Spleen (tissue), 11 donors: ENCODE results near the gene LRRC39. TPM values are rescaled to one million over a fixed set of nuclear protein-coding genes. Genes with fewer than 3 reads are reported as not detected.

Experiments
- DNase-seq: peaks from one replicate; pipeline ENCODE4 v3.0.0-alpha.2; 2020
- H3K27ac ChIP-seq, 8 donors: fragments of 200-600 bp; sonication (generic) in 7 of 8; 1 replicate in 4 of 8; 2 replicates in 4 of 8; pipeline versions ENCODE4 v1.5.0 to v1.8.0; 2016 to 2021; ENCODE audit warnings: inconsistent platforms in 4 of 8, mild to moderate bottlenecking in 4 of 8, moderate library complexity in 1 of 8
- H3K27me3 ChIP-seq, 7 donors: fragments of 200-600 bp; sonication (generic) in 6 of 7; replicated peaks in 1 of 7; 1 replicate in 4 of 7; 2 replicates in 3 of 7; pipeline versions ENCODE4 v1.5.0 to v1.8.0; 2016 to 2021; ENCODE audit warnings: inconsistent platforms in 3 of 7, mild to moderate bottlenecking in 1 of 7
- H3K36me3 ChIP-seq, 6 donors: fragments of 200-600 bp; sonication (generic) in 5 of 6; 1 replicate in 4 of 6; 2 replicates in 2 of 6; pipeline versions ENCODE4 v1.5.0 to v1.8.0; 2016 to 2021; ENCODE audit warnings: inconsistent platforms in 2 of 6
- H3K4me1 ChIP-seq, 6 donors: fragments of 200-600 bp; sonication (generic) in 5 of 6; 1 replicate in 3 of 6; 2 replicates in 3 of 6; pipeline versions ENCODE4 v1.5.0 to v1.8.0; 2016 to 2021; ENCODE audit warnings: inconsistent platforms in 3 of 6
- H3K4me3 ChIP-seq, 8 donors: fragments of 200-600 bp; sonication (generic) in 7 of 8; 1 replicate in 4 of 8; 2 replicates in 4 of 8; pipeline versions ENCODE4 v1.5.0 to v1.8.0; 2016 to 2021; ENCODE audit warnings: inconsistent platforms in 4 of 8, mild to moderate bottlenecking in 4 of 8, moderate library complexity in 2 of 8
- H3K9me3 ChIP-seq, 8 donors: fragments of 200-600 bp; sonication (generic) in 7 of 8; 1 replicate in 4 of 8; 2 replicates in 4 of 8; pipeline versions ENCODE4 v1.5.0 to v1.8.0; 2016 to 2021; ENCODE audit warnings: inconsistent platforms in 4 of 8
- POLR2A ChIP-seq, 3 donors: fragments of 450-650 bp; IDR thresholded peaks; one replicate each; pipeline ENCODE4 v1.5.1; 2017; ENCODE audit warnings: antibody characterized with exemption in 3 of 3, mild to moderate bottlenecking in 1 of 3
- POLR2AphosphoS5 ChIP-seq, 3 donors: sonication (generic); formaldehyde crosslinking; IDR thresholded peaks; one replicate each; pipeline ENCODE4 v1.5.1; 2017; ENCODE audit warnings: antibody characterized with exemption in 3 of 3
- WGBS, 5 donors: extraction: QIAGEN DNeasy Blood & Tissue Kit in 3 of 5; methylation state at CpG; one replicate each; pipeline versions ENCODE4 v1.1.5 to v1.1.7; 2013 to 2018; 5-methylcytosine and 5-hydroxymethylcytosine counted together
- intact Hi-C: fragments of 100-400 bp; cut with DNase I; formaldehyde crosslinking; loops from one replicate; pipeline ENCODE4 v1.15.0; 2023; ENCODE audit warnings: low total_unique reads
- polyA plus RNA-seq, 3 donors: library from polyadenylated mRNA; stranded (reverse); fragments of 200-250 nt; gene quantifications; one replicate each; pipeline ENCODE4 v1.2.1, GENCODE V29; 2013
- total RNA-seq, 7 donors: library from RNA; depleted of rRNA in 3 of 7; stranded (reverse); fragments of >200 nt in 3 of 7; fragmentation: NEBNext Ultra II Directional in 4 of 7; extraction: Animal tissue kit (Norgen Biotek cat#: 25700) in 4 of 7; gene quantifications; one replicate each; pipeline versions ENCODE4 v1.1.0 to v1.2.1, GENCODE V29; 2016 to 2021
- TF ChIP-seq, protein P1 (sequence below), 11 experiments: fragments of 200-600 bp in 7 of 11; fragments of 450-650 bp in 4 of 11; sonication (generic) in 4 of 11; IDR thresholded peaks in 8 of 11; conservative IDR thresholded peaks in 3 of 11; 1 replicate in 7 of 11; 2 replicates in 4 of 11; pipeline versions ENCODE4 v1.4.0 to v1.8.0; 2016 to 2021; ENCODE audit warnings: antibody characterized with exemption in 11 of 11, inconsistent platforms in 4 of 11, mild to moderate bottlenecking in 1 of 11
- donor health status: healthy with polysubstance abuse.
- donor health status: DM: no; HTN: no; CAD: no; lungs with moderate emphysema.
- donor health status: DM: no; HTN: no; CAD: no.
- donor health status: Bipolar disorder and iron deficiency.
- donor health status: healthy.
- donor health status: DM: no; HTN: no; CAD: no.
- donor health status: DM: yes; HTN: yes; CAD: no.

LRRC39 gene
- total and polyA plus RNA-seq, 10 donors = 0.51 to 3.1 (median 1.1) TPM

DNA sequence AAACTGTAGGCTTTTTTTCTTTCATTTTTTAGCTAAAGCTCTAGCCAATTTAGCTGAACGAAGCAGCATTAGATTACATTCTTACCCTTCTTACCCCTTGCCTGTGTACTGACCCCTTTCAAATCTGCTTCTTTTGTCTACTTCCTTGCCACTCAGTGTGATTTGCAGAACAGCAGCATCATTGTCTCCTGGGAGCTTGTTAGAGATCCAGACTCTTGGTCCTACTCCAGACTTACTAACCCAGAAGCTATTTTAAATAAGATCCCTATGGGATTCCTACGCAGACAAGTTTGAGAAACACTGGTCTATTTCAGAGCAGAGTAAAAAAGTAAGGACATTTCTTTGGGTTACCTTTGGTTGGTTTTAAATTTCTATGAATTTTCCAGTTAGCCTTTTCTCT is 13.8 kb downstream of the LRRC39 start:
- H3K27ac ChIP-seq = no peak overlapping the region
- TF ChIP-seq POLR2A (IDR thresholded peaks at IDR 0.05) = no peak
- TF ChIP-seq, protein P1, sequence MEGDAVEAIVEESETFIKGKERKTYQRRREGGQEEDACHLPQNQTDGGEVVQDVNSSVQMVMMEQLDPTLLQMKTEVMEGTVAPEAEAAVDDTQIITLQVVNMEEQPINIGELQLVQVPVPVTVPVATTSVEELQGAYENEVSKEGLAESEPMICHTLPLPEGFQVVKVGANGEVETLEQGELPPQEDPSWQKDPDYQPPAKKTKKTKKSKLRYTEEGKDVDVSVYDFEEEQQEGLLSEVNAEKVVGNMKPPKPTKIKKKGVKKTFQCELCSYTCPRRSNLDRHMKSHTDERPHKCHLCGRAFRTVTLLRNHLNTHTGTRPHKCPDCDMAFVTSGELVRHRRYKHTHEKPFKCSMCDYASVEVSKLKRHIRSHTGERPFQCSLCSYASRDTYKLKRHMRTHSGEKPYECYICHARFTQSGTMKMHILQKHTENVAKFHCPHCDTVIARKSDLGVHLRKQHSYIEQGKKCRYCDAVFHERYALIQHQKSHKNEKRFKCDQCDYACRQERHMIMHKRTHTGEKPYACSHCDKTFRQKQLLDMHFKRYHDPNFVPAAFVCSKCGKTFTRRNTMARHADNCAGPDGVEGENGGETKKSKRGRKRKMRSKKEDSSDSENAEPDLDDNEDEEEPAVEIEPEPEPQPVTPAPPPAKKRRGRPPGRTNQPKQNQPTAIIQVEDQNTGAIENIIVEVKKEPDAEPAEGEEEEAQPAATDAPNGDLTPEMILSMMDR (IDR thresholded peaks at IDR 0.05 in 8 of 11, conservative IDR thresholded peaks at IDR 0.05 in 3 of 11) = no peak
- no peak for TF ChIP-seq POLR2AphosphoS5 (IDR thresholded peaks at IDR 0.05)
- no peaks in the 10 kb centered on the region for H3K4me1 ChIP-seq
- intact Hi-C loops = no loop called here
- no peaks in the 10 kb centered on the region for H3K27me3 ChIP-seq
- 83 to 88% (median 88%) methylated on average over 2 of the region's 2 CpGs for WGBS, 5 donors
- DNase-seq = no peak
- H3K4me3 ChIP-seq = no peak overlapping the region
- H3K36me3 ChIP-seq = no peaks in the 10 kb centered on the region
- H3K9me3 ChIP-seq = no peaks in the 10 kb centered on the region

DNA sequence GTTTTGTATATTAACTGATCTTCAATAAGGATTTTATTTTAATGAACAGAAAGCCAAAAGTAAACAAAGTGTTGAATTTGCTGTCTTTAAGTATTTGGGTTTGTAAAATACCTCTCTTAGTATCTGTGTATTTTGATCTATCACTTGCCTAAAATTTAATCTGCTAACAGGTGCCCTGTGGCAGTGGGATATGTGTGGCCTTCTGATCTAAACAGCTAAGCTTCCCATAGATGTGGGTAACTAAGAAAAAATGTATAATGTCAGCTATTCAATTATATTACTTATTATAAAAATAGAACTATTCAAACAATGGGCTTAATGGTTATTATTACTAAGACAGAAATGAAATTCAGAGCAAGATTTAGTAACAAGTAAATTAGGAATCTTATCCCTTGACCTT is 15.2 kb downstream of the LRRC39 start:
- Histone ChIP-seq H3K36me3 (no peaks in the 10 kb centered on the region), H3K4me3 (no peak overlapping the region), H3K27ac (no peak overlapping the region), H3K4me1 (no peaks in the 10 kb centered on the region), H3K27me3 (no peaks in the 10 kb centered on the region), H3K9me3 (no peaks in the 10 kb centered on the region)
- TF ChIP-seq POLR2AphosphoS5 (IDR thresholded peaks at IDR 0.05) (no peak), POLR2A (IDR thresholded peaks at IDR 0.05) (no peak)
- TF ChIP-seq, protein P1 (IDR thresholded peaks at IDR 0.05 in 8 of 11, conservative IDR thresholded peaks at IDR 0.05 in 3 of 11) = no peak
- intact Hi-C loops = no loop called here
- DNase-seq = no peak

DNA sequence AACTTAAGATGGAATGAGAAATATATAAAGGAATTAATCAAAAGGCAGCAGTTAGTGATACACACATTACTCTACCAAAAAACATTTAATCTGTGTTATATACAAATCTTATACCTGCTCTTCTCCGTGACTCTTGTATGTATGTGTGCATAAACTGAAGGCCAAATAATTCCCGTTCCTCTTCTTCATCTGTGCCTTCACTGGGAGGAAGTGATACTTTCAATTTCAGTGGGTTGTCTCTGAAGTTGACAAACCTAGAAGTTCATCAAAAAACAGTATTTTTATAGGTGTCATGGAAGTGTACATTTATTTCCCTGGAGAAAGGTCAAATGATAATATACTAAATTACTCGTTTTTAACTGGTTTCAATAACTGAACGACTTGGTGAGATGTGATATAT is 25.8 kb downstream of the LRRC39 start:
- 49 to 59% (median 52%) methylated on average over 4 of the region's 4 CpGs for WGBS, 5 donors
- H3K4me3 ChIP-seq = no peak overlapping the region
- TF ChIP-seq POLR2AphosphoS5 (IDR thresholded peaks at IDR 0.05) (no peak), POLR2A (IDR thresholded peaks at IDR 0.05) (no peak)
- TF ChIP-seq, protein P1 (IDR thresholded peaks at IDR 0.05 in 8 of 11, conservative IDR thresholded peaks at IDR 0.05 in 3 of 11) = no peak

DNA sequence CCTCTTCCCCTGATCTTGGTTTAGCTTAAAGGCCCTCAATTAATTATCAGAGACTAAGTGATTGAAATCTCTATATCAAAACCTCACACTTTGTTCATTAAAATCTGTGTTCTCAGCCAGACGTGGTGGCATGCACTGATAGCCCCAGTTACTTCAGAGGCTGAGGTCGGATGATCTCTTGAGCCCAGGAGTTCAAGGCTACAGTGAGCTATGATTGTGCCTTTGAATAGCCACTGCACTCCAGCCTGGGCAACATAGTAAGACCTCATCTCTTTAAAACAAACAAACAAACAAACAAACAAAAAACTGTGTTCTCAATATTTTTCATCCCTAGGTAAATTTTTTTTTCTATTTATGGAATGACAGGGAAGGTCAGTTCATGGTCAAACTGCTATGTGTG is 26.4 kb downstream of the LRRC39 start:
- H3K27ac ChIP-seq = peak overlapping the region in 2 of 8 donors; percentile 31 to 33

More for the DNA sequence above, 25.8 kb downstream of the LRRC39 start:
- Histone ChIP-seq H3K27me3 (no peaks in the 10 kb centered on the region), H3K27ac (peak overlapping the region in 2 of 8 donors; percentile 31 to 33), H3K9me3 (no peaks in the 10 kb centered on the region), H3K36me3 (peaks cover 0 to 37% (median 23%) of the 10 kb centered on the region in 6 donors), H3K4me1 (peaks cover 0 to 14% (median 10%) of the 10 kb centered on the region in 6 donors)
- DNase-seq = no peak
- intact Hi-C loops = no loop called here

More for the DNA sequence above, 26.4 kb downstream of the LRRC39 start:
- no peak for DNase-seq
- H3K4me3 ChIP-seq = no peak overlapping the region
- peaks cover 0 to 43% (median 28%) of the 10 kb centered on the region in 6 donors for H3K36me3 ChIP-seq
- TF ChIP-seq POLR2A (IDR thresholded peaks at IDR 0.05) (no peak), POLR2AphosphoS5 (IDR thresholded peaks at IDR 0.05) (no peak)
- TF ChIP-seq, protein P1 (IDR thresholded peaks at IDR 0.05 in 8 of 11, conservative IDR thresholded peaks at IDR 0.05 in 3 of 11) = no peak
- intact Hi-C loops = no loop called here
- H3K9me3 ChIP-seq = no peaks in the 10 kb centered on the region
- no peaks in the 10 kb centered on the region for H3K27me3 ChIP-seq
- H3K4me1 ChIP-seq = peaks cover 0 to 14% (median 10%) of the 10 kb centered on the region in 6 donors
- WGBS, 5 donors = 46 to 75% (median 68%) methylated on average over 2 of the region's 2 CpGs
